ENCODE measurements around the gene ZNF782.
"Not testable (repeated sequence)": the region's sequence is repeated elsewhere in the genome, so short reads cannot be mapped to it uniquely, and the experiment has no call there.

ZNF782 gene

DNA sequence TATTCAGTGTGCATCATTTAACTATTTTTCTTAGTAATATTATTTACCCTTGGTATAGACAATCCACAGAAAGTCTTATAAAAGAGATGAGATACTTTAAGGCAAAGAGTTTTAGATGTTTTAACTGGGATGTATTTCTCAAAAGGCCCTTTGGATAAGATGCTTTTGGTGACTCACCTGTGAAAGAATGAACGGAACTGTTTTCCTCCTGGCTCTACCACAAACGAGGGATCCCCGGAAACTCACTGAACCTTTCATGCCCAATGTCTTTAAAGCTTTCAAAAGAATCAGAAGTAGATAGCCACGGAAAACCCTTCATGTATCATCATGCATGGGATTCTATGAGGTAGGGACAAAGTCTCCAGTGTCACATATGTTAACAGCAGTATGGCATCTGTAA lies 1.6 kb downstream of the ZNF782 start:
- no peak for DNase-seq

DNA sequence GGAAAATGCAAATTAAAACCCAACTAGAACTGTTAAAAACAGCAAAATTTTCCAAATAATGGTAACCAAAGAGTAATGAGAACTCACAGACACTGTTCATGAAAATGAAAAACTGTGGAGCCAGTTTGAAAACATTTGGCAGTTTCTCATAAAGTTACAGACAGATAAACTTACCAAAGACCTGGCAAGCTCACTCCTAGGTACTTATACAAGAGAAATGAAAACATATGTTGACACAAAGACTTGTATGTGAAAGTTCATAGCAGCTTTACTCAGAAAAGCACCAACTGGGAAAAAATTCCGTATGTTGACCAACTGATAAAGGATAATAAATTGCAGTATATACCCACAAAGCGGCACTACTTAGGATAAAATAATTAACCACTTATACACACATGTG lies 10.3 kb downstream of the ZNF782 start:
- no peak for DNase-seq

- no peak for DNase-seq
Observed at GRCh38 chr9:96818533-96818932, 35.8 kb downstream of the ZNF782 start.

- DNase-seq = no peak
Observed at GRCh38 chr9:96817973-96818372, 36.3 kb downstream of the ZNF782 start.

DNA sequence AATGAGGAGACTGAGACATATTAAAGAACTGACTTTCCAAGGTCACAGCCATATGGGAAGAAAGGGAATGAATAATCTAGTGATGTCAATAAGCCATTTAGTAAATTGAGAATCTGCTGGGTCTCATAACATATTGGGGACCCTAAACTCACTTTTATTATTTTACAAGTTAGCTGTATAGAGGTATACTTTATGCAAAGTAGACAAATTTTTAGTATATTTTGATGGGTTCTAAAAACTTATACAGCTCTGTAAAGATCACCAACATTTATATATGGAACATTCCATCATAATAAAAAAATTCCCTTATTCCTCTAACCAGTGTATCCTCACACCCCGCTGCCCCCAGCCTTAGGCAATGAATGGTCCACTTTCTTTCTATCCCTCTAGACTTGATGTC lies 40.7 kb downstream of the ZNF782 start:
- no peak for DNase-seq

- not testable (repeated sequence) for DNase-seq
Observed at GRCh38 chr9:96798959-96799358, 55.4 kb downstream of the ZNF782 start.

DNA sequence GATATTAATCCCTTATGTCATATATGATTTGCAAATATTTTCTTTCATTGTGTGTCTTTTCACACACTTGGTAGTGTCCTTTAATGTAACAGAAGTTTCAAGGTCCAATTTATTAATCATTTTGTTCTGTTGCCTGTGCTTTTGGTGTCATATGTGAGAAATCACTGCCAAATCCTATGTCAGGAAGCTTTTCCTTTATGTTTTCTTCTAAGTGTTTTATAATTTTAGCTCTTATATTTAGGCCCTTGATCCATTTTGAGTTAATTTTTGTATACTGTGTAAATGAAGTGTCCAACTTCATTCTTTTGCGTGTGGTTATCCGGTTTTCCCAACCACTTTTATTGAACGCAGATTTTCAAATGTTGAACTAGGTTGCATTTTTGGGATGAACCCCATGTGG lies 70.3 kb downstream of the ZNF782 start:
- no peak for DNase-seq

GRCh38 chr9:96782235-96782634 lies 72.1 kb downstream of the ZNF782 start:
- no peak for DNase-seq

- DNase-seq = no peak
Observed at GRCh38 chr9:96781552-96781951, 72.8 kb downstream of the ZNF782 start.

- DNase-seq = no peak
Observed at GRCh38 chr9:96779089-96779488, 75.2 kb downstream of the ZNF782 start.

DNA sequence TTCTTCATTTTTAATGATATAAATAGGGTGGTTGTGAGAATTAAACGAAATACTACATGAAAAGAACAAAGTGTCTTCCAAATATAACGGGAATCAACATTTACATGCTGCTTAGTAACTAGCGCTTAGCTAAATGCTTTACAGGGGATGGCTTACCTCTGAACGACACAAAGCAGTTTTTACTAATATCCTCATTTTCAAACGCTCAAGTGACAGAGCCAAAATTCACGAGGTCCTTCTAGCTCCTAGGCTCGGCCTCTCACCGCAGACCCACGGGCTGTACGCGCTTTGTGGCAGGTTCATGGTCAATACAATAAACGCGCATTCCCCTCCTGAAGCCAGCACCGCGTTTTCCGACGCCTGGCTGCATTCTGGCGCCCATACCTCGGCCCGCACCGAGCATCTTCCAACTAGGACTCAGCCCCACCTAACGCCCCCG lies 76.9 kb downstream of the ZNF782 start:
- no peak for DNase-seq

DNA sequence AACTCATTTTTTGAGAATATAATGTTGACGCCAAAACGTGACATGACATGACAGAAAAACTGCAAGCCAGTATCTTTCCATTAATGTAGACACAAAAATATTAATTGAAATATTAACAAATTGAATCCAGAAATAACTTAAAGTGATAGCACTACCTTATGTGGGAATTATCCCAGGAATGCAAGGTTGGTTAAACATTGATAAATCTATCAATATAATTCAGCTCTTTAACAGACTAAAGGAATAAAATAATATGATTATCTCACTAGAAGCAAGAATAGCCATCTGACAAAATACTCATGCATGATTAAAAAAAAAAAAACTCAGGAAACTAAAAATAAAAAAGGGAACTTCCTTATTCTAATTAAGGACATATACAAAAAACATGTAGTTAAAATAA lies 83.2 kb downstream of the ZNF782 start:
- DNase-seq = no peak

GRCh38 chr9:96769989-96770388 lies 84.3 kb downstream of the ZNF782 start:
- DNase-seq = no peak
